Activated CD8-positive, alpha-beta memory T cell treated with anti-CD3 and anti-CD28 coated beads for 48 hours (primary cell): ENCODE results near the gene PARP9.

ENCODE experiments used
- DNase-seq, 3 experiments: peaks; one replicate each; pipeline ENCODE4 v3.0.0-alpha.2; 2020; ENCODE audit warnings: low read depth in 2 of 3, low spot score in 2 of 3

PARP9 gene

GRCh38 chr3:122564155-122564912 is at the start of gene PARP9, which contains the start of gene DTX3L:
TSS of gene PARP9 (minus strand) at chr3:122564300. CDS start at chr3:122559620, 4,680 bp downstream.
TSS of gene DTX3L (plus strand) at chr3:122564338. CDS start at chr3:122564427, 89 bp downstream.
- DNase-seq = peak; percentile 42 to 52 (median 47)

DNA sequence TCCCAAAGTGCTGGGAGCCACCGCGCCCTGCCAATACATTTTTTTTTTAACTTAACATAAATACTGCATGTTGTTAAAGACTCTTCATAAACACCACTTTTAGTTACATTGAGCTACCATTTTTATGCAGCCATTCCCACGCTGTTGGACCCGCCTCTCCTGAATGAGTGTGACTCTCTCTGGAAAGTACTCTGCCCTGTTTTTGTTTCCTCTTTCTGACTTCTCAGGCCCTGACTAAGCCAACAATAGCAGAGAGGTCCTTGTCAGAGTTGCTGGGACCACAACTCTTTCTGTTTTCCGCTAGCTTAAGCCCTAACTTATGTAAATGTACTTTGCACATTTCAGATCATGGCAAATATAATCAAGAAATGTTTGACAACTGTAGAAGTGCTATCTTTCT is 48.6 kb upstream of the PARP9 start:
- no peak for DNase-seq

GRCh38 chr3:122609798-122610559 is 45.9 kb upstream of the PARP9 start:
- DNase-seq = peak in 1 of 3 experiments; percentile 5

- DNase-seq = no peak
Observed at GRCh38 chr3:122608916-122609315, 44.8 kb upstream of the PARP9 start.

DNA sequence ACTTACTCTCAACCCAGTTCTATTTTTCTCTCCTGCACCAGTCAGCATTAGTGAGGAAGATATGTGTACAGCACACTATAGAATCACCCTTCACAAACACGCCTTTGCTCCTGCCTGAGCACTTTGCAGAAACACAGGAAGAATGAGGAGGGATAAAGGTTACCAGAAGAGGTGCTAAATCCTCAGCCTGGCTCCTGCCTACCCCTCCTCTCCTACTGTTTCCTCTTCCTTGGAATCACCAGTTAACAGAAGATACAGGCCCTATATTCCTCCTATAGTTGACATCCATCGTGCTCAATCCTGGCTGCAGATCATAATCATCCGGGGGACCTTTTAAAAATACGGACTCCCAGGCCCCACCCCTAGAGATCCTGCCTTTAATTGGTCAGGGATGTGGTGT is 42.2 kb upstream of the PARP9 start:
- DNase-seq = no peak

- no peak for DNase-seq
Observed at GRCh38 chr3:122603056-122603455, 39.0 kb upstream of the PARP9 start.

- DNase-seq = no peak
Observed at GRCh38 chr3:122602011-122602710, 38.1 kb upstream of the PARP9 start.

DNA sequence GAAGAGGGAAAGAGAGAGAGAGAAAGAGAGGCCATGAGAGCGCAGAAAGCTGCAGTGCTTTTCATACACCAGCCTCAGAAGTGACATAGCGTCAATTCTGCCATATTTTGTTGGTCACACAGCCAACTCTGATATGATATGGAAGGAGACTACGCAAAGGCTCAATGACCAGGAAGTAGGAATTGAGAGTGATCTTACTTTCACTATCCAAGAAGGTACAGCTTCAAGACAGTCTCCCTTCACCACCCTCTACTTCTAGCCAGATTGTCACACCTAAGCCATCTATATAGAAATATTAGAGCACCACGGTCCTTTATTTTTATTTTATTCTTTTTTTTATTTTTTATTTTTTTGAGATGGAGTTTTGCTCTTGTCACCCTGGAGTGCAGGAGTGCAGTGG is 34.5 kb upstream of the PARP9 start:
- no peak for DNase-seq

- no peak for DNase-seq
Observed at GRCh38 chr3:122598151-122598550, 34.1 kb upstream of the PARP9 start.

GRCh38 chr3:122594025-122594424 is 29.9 kb upstream of the PARP9 start:
- DNase-seq = no peak

GRCh38 chr3:122590610-122591009 is 26.5 kb upstream of the PARP9 start:
- no peak for DNase-seq

DNA sequence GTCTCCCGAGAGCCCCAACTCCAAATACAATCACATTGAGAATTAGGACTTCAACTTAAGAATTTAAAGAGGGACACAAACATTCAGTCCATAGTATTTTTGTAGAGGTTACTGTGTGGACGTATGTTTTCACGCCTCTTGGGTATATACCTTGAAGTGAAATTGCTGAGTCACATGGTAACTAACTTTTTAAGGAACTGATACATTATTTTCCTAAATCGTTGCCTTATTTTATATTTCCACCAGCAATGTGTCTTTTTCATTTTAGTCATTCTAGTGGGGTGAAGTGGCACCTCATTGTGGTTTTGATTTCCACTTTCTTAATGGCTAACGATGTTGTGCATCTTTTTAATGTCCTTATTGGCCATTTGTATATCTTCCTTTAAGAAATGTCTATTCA is 25.2 kb upstream of the PARP9 start:
- DNase-seq = no peak

GRCh38 chr3:122587572-122587971 is 23.5 kb upstream of the PARP9 start:
- DNase-seq = no peak

- DNase-seq = no peak
Observed at GRCh38 chr3:122586773-122587485, 22.8 kb upstream of the PARP9 start.

GRCh38 chr3:122586098-122586497 is 22.0 kb upstream of the PARP9 start:
- no peak for DNase-seq

DNA sequence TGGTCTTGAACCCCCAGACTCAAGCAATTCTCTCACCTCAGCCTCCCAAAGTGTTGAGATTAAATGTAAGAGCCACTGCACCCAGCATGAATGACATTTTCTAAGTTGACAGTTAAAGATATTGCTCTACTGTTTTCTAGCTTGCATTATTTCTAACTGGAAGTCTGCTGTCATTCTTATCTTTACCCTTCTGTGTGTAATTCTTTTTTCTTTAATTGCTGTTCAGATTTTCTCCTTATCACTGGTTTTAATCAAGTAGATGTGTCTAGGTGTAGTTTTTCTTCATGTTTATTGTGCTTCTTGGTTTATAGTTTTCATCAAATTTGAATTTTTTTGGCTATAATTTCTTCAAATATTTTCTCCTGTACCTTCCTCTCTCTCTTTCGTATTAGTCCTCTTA is 18.3 kb upstream of the PARP9 start:
- DNase-seq = no peak

DNA sequence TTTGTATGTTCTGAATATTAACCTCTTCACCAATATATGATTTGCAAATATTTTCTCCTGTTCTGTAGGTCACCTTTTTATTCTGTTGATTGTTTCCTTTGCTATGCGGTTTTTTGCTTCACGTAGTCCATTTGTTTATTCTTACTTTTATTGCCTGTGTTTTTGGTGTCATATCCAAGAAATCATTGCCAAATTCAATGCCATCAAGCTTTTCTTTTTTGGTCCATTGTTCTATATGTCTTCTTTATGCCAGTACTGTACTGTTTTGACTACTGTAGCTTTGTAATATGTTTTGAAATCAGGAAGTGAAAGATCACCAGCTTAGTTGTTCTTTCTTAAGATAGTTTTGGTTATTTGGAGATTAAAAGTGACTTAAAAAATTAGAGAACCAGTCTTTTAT is 17.5 kb upstream of the PARP9 start:
- DNase-seq = no peak

GRCh38 chr3:122580470-122580869 is 16.4 kb upstream of the PARP9 start:
- DNase-seq = no peak

DNA sequence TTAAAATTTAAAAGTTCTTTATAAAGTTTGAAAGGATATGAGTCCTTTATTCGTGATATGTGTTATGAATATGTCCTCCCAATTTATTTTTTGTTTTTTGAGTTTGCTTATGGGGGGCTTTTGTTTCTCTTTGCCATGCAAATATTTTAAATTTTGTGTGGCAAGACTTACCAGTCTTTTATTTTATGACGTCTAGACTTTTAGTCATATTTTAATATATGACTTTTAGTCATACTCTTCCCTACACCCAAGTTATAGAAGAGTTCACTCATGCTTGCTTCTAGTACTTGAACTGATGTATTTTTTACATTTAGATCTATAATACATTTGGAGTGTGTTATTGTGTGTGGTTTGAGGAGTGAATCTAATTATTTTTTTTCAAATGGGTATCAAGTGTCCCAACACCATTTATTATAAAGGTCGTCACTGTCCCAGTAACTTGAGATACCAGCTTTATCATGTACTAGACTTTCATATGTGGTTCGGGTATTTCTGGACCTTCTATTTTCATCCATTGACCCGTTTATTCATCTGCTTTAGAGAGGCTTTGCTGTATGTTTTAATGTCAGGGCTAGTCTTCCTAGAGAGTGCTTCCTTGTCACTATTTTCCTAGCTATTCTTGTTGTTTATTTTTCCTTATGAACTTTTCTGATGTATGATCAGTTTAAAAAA is 14.1 kb upstream of the PARP9 start:
- no peak for DNase-seq

- DNase-seq = peak in 1 of 3 experiments; percentile 32
Observed at GRCh38 chr3:122577409-122578031, 13.4 kb upstream of the PARP9 start, which contains the start of gene PARP15. TSS of gene PARP15 (plus strand) at chr3:122577650. CDS start at chr3:122577668, 18 bp downstream.
